Measurements from ENCODE around the gene PEX16. TPM values are rescaled to one million over a fixed set of nuclear protein-coding genes. Genes with fewer than 3 reads are reported as not detected.

The PEX16 gene
- total RNA-seq, 1 donor, result 14.6 TPM

- no peak overlapping the region for H3K4me3 ChIP-seq (ENCODE audit: low read depth, low read length)
- TF ChIP-seq CTCF (IDR thresholded peaks at IDR 0.05; ENCODE audit: insufficient read depth, low read length), result no peak
- DNase-seq (ENCODE audit: low read depth), result no peak
Observed at GRCh38 chr11:45948356-45948755, 30.7 kb upstream of the PEX16 start.

DNA sequence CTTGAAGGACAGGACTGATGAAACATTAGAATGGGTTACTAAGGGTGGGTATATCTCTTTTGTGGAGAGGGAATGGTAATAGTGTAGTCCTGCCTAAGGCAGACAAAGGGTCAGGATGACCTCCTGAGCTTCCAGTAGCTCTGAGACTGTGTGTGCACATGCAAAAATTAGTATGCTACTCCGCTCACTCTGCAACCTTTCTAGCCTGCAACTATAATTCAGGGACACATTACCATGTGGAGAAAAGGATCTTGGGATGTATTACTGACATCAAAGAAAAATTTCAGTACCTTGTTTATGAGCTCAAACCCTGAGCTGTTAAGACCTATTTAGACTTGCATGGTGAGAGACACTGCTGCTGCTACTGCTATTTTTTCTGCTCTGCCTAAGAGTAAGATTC is 30.2 kb upstream of the PEX16 start:
- no peak for TF ChIP-seq CTCF (IDR thresholded peaks at IDR 0.05; ENCODE audit: insufficient read depth, low read length)
- no peak overlapping the region for H3K4me3 ChIP-seq (ENCODE audit: low read depth, low read length)
- DNase-seq (ENCODE audit: low read depth), result no peak

DNA sequence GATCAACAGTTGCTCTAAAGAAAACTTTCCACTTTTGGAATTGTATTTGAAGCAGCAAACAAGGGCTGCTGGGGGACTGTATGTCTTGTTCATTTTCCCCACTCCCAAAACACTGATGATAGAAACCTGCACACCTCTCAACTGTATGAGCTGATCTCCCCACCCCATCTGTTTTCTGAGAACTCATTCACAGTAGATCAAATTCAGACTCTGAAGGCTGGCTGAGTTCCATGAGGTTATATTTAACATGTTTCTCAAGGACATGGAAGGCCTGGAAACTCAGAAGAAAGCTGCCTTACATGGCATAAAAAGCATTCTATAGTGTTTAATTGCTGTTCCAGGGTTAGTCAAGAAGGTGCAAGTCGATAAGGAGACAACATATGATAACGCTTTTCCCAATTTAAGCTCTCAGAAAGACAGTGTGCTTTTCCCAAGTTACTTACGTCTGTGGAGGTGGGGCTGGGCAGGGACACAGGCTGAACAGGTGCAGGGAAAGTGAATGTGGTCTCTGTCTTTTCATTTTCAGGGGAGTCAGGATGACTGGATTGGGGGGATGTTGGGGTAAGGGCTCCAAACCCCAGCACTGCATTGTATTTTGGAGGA is 27.8 kb upstream of the PEX16 start:
- DNase-seq (ENCODE audit: low read depth), result no peak
- TF ChIP-seq CTCF (IDR thresholded peaks at IDR 0.05; ENCODE audit: insufficient read depth, low read length), result no peak
- no peak overlapping the region for H3K4me3 ChIP-seq (ENCODE audit: low read depth, low read length)

GRCh38 chr11:45942381-45942780 is 24.7 kb upstream of the PEX16 start:
- TF ChIP-seq CTCF (IDR thresholded peaks at IDR 0.05; ENCODE audit: insufficient read depth, low read length), result no peak
- DNase-seq (ENCODE audit: low read depth), result no peak
- no peak overlapping the region for H3K4me3 ChIP-seq (ENCODE audit: low read depth, low read length)

DNA sequence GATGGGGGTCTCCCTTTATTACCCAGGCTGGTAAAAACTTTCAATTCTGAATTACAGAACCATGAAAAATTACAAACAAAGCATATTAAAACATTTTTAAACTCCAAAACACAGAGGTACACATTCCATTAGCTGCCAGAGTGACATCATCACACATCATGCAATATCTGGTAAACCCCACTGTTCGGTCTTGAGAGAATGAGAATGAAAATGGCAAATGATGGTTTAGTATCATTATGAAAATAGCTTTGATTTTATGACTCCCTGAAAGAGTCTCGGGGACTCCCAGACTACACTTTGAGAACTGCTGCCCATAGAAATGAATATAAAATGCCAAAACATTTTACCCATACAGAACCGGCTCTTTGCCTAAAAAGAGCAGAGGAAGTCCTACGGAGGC is 23.6 kb upstream of the PEX16 start:
- H3K4me3 ChIP-seq (ENCODE audit: low read depth, low read length), result no peak overlapping the region
- no peak for DNase-seq (ENCODE audit: low read depth)
- TF ChIP-seq CTCF (IDR thresholded peaks at IDR 0.05; ENCODE audit: insufficient read depth, low read length), result no peak

DNA sequence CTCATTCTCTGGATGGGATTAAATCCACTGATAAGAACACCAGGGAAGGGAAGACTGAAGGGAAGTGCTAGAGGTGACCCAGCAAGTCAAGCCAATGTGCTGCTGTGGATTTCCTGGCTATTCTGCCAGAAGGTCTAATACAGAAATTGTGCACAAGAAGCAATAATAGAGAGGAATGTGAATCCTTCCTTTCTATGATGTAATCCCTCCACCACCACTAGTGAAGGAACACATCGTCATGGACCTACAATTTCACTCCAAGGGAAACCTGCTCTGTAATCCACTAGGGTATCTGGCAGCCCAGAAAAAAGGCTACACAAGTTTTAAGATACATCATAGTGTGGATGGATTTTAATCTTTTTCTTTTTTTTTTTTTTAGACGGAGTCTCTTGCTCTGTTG is 22.2 kb upstream of the PEX16 start:
- TF ChIP-seq CTCF (IDR thresholded peaks at IDR 0.05; ENCODE audit: insufficient read depth, low read length), result no peak
- H3K4me3 ChIP-seq (ENCODE audit: low read depth, low read length), result no peak overlapping the region
- DNase-seq (ENCODE audit: low read depth), result peak; percentile 15

DNA sequence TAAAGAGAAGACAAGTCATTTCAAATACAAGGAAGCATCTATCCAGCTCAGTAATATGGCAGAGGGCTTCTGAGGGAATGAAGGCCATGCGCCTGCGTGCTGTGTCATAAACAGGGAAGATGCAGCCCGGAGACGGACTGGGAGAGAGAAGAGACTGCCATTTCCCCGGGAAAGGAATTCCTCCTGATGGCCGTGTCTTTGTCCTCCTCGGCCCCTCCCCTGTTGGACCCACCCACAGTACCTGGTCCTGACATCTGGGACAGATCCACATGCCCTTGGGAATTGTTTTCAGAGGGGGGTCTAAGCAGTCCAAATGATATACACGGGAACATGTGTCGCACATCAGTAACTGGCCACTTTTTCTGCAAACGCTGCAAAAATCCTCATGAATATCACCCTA is 20.2 kb upstream of the PEX16 start:
- H3K4me3 ChIP-seq (ENCODE audit: low read depth, low read length), result no peak overlapping the region
- no peak for TF ChIP-seq CTCF (IDR thresholded peaks at IDR 0.05; ENCODE audit: insufficient read depth, low read length)
- DNase-seq (ENCODE audit: low read depth), result no peak
